H1 (cell line): ENCODE results near the gene PHYHD1. TPM values are rescaled to one million over a fixed set of nuclear protein-coding genes. Genes with fewer than 3 reads are reported as not detected.

Source experiments
- ASH2L ChIP-seq: fragments of 200-600, 300-600 bp; sonication (generic); IDR thresholded peaks from one replicate; pipeline ENCODE4 v1.7.1; 2017; ENCODE audit warnings: low read length
- ATF3 ChIP-seq: IDR thresholded peaks from 2 replicates; pipeline ENCODE4 v1.6.1; 2011; ENCODE audit warnings: low read depth, mild to moderate bottlenecking, low read length; ENCODE audit not compliant: insufficient read depth
- BACH1 ChIP-seq: IDR thresholded peaks from 2 replicates; pipeline ENCODE4 v1.6.1; 2012; ENCODE audit warnings: low read length, improper control_type of control experiment
- CBX5 ChIP-seq: fragments of 300-800, 300-1000 bp; sonication (generic); IDR thresholded peaks from 2 replicates; pipeline ENCODE4 v1.7.1; 2016; ENCODE audit warnings: antibody characterized with exemption, low read length, low read depth
- CEBPB ChIP-seq: IDR thresholded peaks from 2 replicates; pipeline ENCODE4 v1.6.1; 2012; ENCODE audit warnings: low read depth, low read length
- EP300 ChIP-seq, 2 experiments: IDR thresholded peaks; 1 replicate in 1 of 2; 2 replicates in 1 of 2; pipeline ENCODE4 v1.6.1; 2011 to 2012; ENCODE audit warnings: low read depth in 2 of 2, low read length in 2 of 2, mild to moderate bottlenecking in 2 of 2, borderline replicate concordance in 1 of 2, inconsistent platforms in 1 of 2, moderate library complexity in 1 of 2
- FOSL1 ChIP-seq: IDR thresholded peaks from 2 replicates; pipeline ENCODE4 v1.6.1; 2011; ENCODE audit warnings: mild to moderate bottlenecking, low read depth, low read length, moderate library complexity; ENCODE audit not compliant: insufficient read depth
- HDAC2 ChIP-seq, 2 experiments: fragments of 300-600 bp in 1 of 2; sonication (generic) in 1 of 2; IDR thresholded peaks; 2 replicates each; pipeline ENCODE4 v1.6.1; 2011 to 2012; ENCODE audit warnings: low read depth in 2 of 2, low read length in 2 of 2, mild to moderate bottlenecking in 2 of 2, moderate library complexity in 2 of 2, borderline replicate concordance in 1 of 2, inconsistent platforms in 1 of 2
- JUND ChIP-seq: IDR thresholded peaks from 2 replicates; pipeline ENCODE4 v1.6.1; 2011; ENCODE audit warnings: mild to moderate bottlenecking, improper control_type of control experiment, low read length
- MAX ChIP-seq: IDR thresholded peaks from 2 replicates; pipeline ENCODE4 v1.6.1; 2012; ENCODE audit warnings: inconsistent platforms
- PHF8 ChIP-seq: fragments of 200-600 bp; sonication (generic); conservative IDR thresholded peaks from 2 replicates; pipeline ENCODE4 v1.7.1; 2012; ENCODE audit warnings: low read depth, mild to moderate bottlenecking, inconsistent platforms, low read length, moderate library complexity
- RXRA ChIP-seq: IDR thresholded peaks from 2 replicates; pipeline ENCODE4 v1.6.1; 2011; ENCODE audit warnings: low read depth, mild to moderate bottlenecking, low read length, moderate library complexity; ENCODE audit not compliant: insufficient read depth
- SAP30 ChIP-seq: fragments of 300-600 bp; sonication (generic); IDR thresholded peaks from 2 replicates; pipeline ENCODE4 v1.7.1; 2012; ENCODE audit warnings: low read length, moderate library complexity, mild to moderate bottlenecking, inconsistent platforms; ENCODE audit not compliant: insufficient read depth, insufficient replicate concordance
- SIX5 ChIP-seq: IDR thresholded peaks from 2 replicates; pipeline ENCODE4 v1.6.1; 2011; ENCODE audit warnings: mild to moderate bottlenecking, low read depth, low read length
- SP4 ChIP-seq: IDR thresholded peaks from 2 replicates; pipeline ENCODE4 v1.6.1; 2012; ENCODE audit warnings: low read length, inconsistent platforms
- polyA plus RNA-seq, 7 experiments: library from polyadenylated mRNA; depleted of rRNA in 3 of 7; stranded (reverse) in 5 of 7; unstranded in 2 of 7; fragments of >200 nt in 5 of 7; fragments of 200-250 nt in 2 of 7; gene quantifications; 1 replicate in 5 of 7; 2 replicates in 1 of 7; 4 replicates in 1 of 7; pipeline versions ENCODE4 v1.2.1 to v1.2.3, GENCODE V29; 2011 to 2013; ENCODE audit warnings: missing spikeins in 2 of 7, mixed read lengths in 2 of 7
- total RNA-seq: library from RNA; stranded (reverse); fragmentation: NEBNext Ultra II Directional; extraction: Animal tissue kit (Norgen Biotek cat#: 25700); gene quantifications from 2 replicates; pipeline ENCODE4 v1.2.1, GENCODE V29; 2021

Gene PHYHD1
- total and polyA plus RNA-seq, 2 of the 8 experiments (the other 6 are each of a cell fraction or from before 2014, with no cell fraction given): 14.1 to 25.6 TPM

GRCh38 chr9:128947527-128948301 lies 26.9 kb downstream of the PHYHD1 start, which contains the start of the genes DOLK and NUP188 (continued):
- TF ChIP-seq FOSL1 (peak; percentile 51; the same call in 1 of the 2 replicates), SAP30 (no peak), BACH1 (no peak), SP4 (peak; percentile 88), PHF8 (peak; percentile 95), RXRA (no peak), CEBPB (no peak), EP300 (IDR thresholded peaks at IDR 0.05; ENCODE audit: borderline replicate concordance in 1 of 2, low read depth in 2 of 2, low read length in 2 of 2) (0 out of 3 replicates have a peak, but pooled peaks of 1 of the 2 experiments have one; percentile 31), HDAC2 (IDR thresholded peaks at IDR 0.05; ENCODE audit: borderline replicate concordance in 1 of 2, low read depth in 2 of 2, low read length in 2 of 2) (no peak), MAX (peak; percentile 84), ASH2L (peak; percentile 65), SIX5 (no peak), JUND (no peak), ATF3 (peak; percentile 97), CBX5 (no peak)
